Naive B cell (primary cell): ENCODE data around the gene TNRC6A. TPM values are rescaled to one million over a fixed set of nuclear protein-coding genes. Genes with fewer than 3 reads are reported as not detected.

ENCODE experiments used
- ATAC-seq, 2 donors: fragments of 150-1000 bp; cut with Tn5 transposase; 2 replicates each; pipeline ENCODE4 v1.10.0; 2021; ENCODE audit warnings: low read depth in 2 of 2, mild to moderate bottlenecking in 2 of 2, moderate library complexity in 2 of 2
- DNase-seq: peaks from one replicate; pipeline ENCODE4 v3.0.0; 2022
- H3K27ac Mint-ChIP-seq, 6 donors: one replicate each; pipeline ENCODE4 v1.8.0; 2020 to 2022; ENCODE audit warnings: mild to moderate bottlenecking in 6 of 6, mixed read lengths in 6 of 6, moderate library complexity in 5 of 6, inconsistent platforms in 2 of 6
- H3K27me3 Mint-ChIP-seq, 3 donors: one replicate each; pipeline ENCODE4 v1.8.0; 2021 to 2022; ENCODE audit warnings: mixed read lengths in 3 of 3, mild to moderate bottlenecking in 1 of 3
- H3K36me3 Mint-ChIP-seq, 2 donors: one replicate each; pipeline ENCODE4 v1.8.0; 2020 to 2022; ENCODE audit warnings: mixed read lengths in 2 of 2, inconsistent platforms in 1 of 2, mild to moderate bottlenecking in 1 of 2
- H3K4me1 Mint-ChIP-seq, 3 donors: one replicate each; pipeline ENCODE4 v1.8.0; 2020 to 2022; ENCODE audit warnings: mixed read lengths in 3 of 3, inconsistent platforms in 1 of 3, mild to moderate bottlenecking in 1 of 3, moderate library complexity in 1 of 3
- H3K4me3 Mint-ChIP-seq, 8 donors: one replicate each; pipeline ENCODE4 v1.8.0; 2020 to 2022; ENCODE audit warnings: mild to moderate bottlenecking in 8 of 8, mixed read lengths in 8 of 8, moderate library complexity in 8 of 8, inconsistent platforms in 2 of 8
- H3K9me3 Mint-ChIP-seq, 7 donors: one replicate each; pipeline ENCODE4 v1.8.0; 2020 to 2022; ENCODE audit warnings: mixed read lengths in 7 of 7, mild to moderate bottlenecking in 5 of 7, inconsistent platforms in 2 of 7, moderate library complexity in 1 of 7
- polyA plus RNA-seq, 6 donors: library from polyadenylated mRNA; unstranded; fragments of 300-500 nt; fragmentation: Illumina TruSeq; gene quantifications; one replicate each; pipeline ENCODE4 v1.2.3, GENCODE V29; 2021; ENCODE audit warnings: low read depth in 6 of 6

Gene TNRC6A
- 10 to 100 TPM in 4 of 6 donors, 1 to 10 TPM in 2; 1.9 to 23.1 (median 13.1) TPM for polyA plus RNA-seq

DNA sequence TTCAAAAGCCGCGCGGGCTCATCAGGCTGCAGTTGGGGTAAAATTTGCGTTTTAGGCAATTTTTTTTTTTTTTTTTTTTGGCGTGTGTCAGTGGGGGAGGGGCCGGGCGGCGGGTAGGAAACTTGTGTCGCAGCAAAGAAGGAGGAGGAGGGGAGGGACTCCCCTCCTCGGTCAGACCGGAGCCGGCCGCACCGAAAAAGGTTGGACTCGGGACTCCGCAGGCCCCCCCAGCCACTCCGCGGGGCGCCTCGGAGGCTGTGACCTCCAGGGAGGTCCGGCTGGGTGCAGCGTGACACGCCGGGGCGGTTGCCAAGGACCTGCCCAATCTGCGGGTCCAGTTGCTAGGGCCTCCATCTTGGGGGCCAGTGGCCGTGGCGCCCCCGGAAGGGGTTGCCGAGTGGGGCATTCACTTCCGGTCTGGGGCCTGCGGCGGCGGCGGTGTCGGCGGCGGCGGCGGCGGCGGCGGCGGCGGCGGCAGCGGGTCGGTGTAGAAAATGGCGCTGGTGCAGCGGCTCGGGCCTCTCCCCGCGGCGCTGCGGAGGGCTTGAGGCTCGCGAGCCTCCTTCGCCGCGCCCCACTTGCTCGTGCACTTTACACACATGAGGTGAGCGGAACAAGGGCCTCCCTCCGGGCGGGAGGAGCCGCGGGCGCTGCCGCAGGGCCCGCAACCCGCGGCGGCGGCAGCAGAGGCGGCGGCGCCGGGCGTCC, at the start of gene TNRC6A:
Gene TNRC6A, plus strand, starts transcription at position 409 of the 708 bp plus-strand sequence. Its CDS starts 191 bp downstream, at position 600.
- Mint-ChIP-seq H3K4me1 (peaks cover 39 to 48% (median 44%) of the 10 kb centered on the region in 3 donors), H3K36me3 (peaks cover 0 to 7% of the 10 kb centered on the region in 2 donors), H3K27ac (peak within 1 kb of the TSS; percentile 95 to 99 (median 98)), H3K9me3 (no peaks in the 10 kb centered on the region), H3K27me3 (no peaks in the 10 kb centered on the region), H3K4me3 (peak within 1 kb of the TSS; percentile 92 to 99 (median 98))
- DNase-seq (peak; percentile 92), ATAC-seq (peak; percentile 79 to 86)

- Mint-ChIP-seq H3K9me3 (peaks cover 0 to 3% (median 0%) of the 10 kb centered on the region in 7 donors), H3K27me3 (peaks cover 16 to 32% (median 26%) of the 10 kb centered on the region in 3 donors), H3K27ac (no peak overlapping the region), H3K36me3 (no peaks in the 10 kb centered on the region), H3K4me1 (no peaks in the 10 kb centered on the region), H3K4me3 (no peak overlapping the region)
- DNase-seq (no peak), ATAC-seq (no peak)
Measured at GRCh38 chr16:24681793-24682192, 47.7 kb upstream of the TNRC6A start.

- H3K4me1 Mint-ChIP-seq: no peaks in the 10 kb centered on the region
- peaks cover 17 to 27% (median 20%) of the 10 kb centered on the region in 3 donors for H3K27me3 Mint-ChIP-seq
- H3K27ac Mint-ChIP-seq: no peak overlapping the region
- H3K36me3 Mint-ChIP-seq: no peaks in the 10 kb centered on the region
- no peak for DNase-seq
- peaks cover 0 to 2% (median 0%) of the 10 kb centered on the region in 7 donors for H3K9me3 Mint-ChIP-seq
- H3K4me3 Mint-ChIP-seq: no peak overlapping the region
- ATAC-seq: no peak
Measured at GRCh38 chr16:24683250-24683649, 46.2 kb upstream of the TNRC6A start.

GRCh38 chr16:24683847-24684493, 45.5 kb upstream of the TNRC6A start:
- H3K36me3 Mint-ChIP-seq: no peaks in the 10 kb centered on the region
- no peaks in the 10 kb centered on the region for H3K4me1 Mint-ChIP-seq
- H3K27ac Mint-ChIP-seq: no peak overlapping the region
- ATAC-seq (no peak), DNase-seq (no peak)
- H3K9me3 Mint-ChIP-seq: peaks cover 0 to 2% (median 0%) of the 10 kb centered on the region in 7 donors
- peaks cover 21 to 31% (median 24%) of the 10 kb centered on the region in 3 donors for H3K27me3 Mint-ChIP-seq
- H3K4me3 Mint-ChIP-seq: no peak overlapping the region

DNA sequence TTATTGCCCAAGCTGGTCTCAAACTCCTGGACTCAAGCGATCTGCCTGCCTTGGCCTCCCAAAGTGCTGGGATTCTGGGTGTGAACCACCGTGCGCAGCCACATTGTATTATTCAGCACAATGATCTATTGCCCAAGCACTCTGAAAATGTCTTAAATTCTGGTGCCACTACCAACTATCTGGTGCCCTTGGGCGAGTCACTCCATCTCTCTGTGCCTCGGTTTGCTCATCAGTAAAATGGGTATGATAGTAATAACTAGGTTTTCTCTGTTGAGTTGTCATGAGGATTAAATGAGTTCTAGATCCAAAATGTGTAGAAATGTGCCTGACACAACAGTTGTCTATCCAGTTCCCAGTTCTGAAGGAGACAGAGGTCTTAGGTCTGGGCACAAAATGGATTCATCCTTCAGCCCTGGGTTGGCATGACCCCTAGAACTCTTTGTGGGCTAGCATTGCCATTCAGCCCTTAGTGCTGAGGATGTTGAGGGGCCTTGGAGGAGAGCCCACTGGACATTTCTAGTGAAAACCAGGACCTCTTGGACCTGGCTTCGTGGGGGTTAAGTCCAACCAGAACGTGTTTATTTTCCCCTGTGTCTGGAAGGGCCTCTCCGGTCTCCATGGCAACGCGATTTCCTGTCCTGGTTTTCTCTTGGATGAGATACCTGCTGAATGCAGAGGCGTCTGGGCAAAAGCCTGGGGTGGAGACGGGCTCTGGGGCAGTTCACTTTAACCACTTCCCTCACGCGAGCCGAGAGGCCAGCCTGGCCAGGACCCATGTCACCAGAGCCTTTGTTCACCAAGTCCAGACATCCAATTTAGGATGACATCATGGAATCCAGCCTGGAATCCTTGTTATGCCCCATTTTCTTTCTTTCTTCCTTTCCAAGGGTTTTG, 43.7 kb upstream of the TNRC6A start:
- Mint-ChIP-seq H3K4me3 (no peak overlapping the region), H3K4me1 (no peaks in the 10 kb centered on the region), H3K36me3 (no peaks in the 10 kb centered on the region), H3K27me3 (peaks cover 21 to 36% (median 25%) of the 10 kb centered on the region in 3 donors), H3K9me3 (peaks cover 0 to 2% (median 0%) of the 10 kb centered on the region in 7 donors), H3K27ac (peak overlapping the region in 1 of 6 donors; percentile 82)
- ATAC-seq (no peak), DNase-seq (no peak)

GRCh38 chr16:24686678-24687077, 42.8 kb upstream of the TNRC6A start:
- H3K27me3 Mint-ChIP-seq: peaks cover 25 to 34% (median 26%) of the 10 kb centered on the region in 3 donors
- no peaks in the 10 kb centered on the region for H3K36me3 Mint-ChIP-seq
- ATAC-seq (no peak), DNase-seq (no peak)
- no peak overlapping the region for H3K4me3 Mint-ChIP-seq
- no peaks in the 10 kb centered on the region for H3K4me1 Mint-ChIP-seq
- no peak overlapping the region for H3K27ac Mint-ChIP-seq
- peaks cover 0 to 2% (median 0%) of the 10 kb centered on the region in 7 donors for H3K9me3 Mint-ChIP-seq

DNA sequence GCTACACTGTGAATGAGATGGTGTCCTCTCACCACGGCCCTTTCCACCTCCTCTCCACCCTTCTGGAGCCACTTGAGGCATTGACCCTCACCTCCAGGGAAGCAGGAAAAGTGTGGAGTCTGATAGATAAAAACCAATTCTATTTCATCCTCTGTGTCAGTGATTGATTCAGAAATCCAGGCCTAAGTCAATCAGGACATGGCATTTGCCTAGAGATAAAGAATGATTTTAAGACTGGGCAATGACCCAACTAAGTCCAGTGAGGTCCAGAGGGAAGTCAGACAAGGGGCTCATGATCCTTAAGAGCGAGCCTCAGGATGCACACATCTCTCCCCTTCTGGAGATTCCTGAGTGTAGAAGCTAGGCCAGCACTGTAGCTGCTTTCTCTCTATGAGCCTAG, 41.1 kb upstream of the TNRC6A start:
- peaks cover 22 to 29% (median 26%) of the 10 kb centered on the region in 3 donors for H3K27me3 Mint-ChIP-seq
- no peak for ATAC-seq
- H3K36me3 Mint-ChIP-seq: no peaks in the 10 kb centered on the region

DNA sequence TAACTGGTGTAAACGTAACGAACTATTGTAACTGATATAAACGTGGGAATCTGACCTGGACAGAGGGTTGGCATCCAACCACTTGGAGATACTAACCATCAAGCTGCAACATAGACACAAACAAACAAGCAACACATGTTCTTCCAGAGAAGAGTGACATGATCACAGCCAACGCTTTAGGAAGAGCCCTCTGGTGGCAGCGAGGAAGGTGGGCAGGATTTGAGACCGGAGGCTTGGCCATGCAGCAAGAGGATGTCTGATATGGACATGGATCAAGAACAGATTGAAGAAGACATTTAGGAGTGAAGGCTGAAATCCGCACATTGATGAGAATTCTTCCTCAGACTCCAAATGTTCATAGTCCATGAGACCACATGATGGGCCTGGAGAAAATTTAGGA, 40.3 kb upstream of the TNRC6A start:
- no peak for ATAC-seq
- Mint-ChIP-seq H3K27ac (no peak overlapping the region), H3K9me3 (peaks cover 0 to 2% (median 0%) of the 10 kb centered on the region in 7 donors), H3K36me3 (no peaks in the 10 kb centered on the region), H3K4me1 (no peaks in the 10 kb centered on the region), H3K4me3 (no peak overlapping the region), H3K27me3 (peaks cover 22 to 29% (median 28%) of the 10 kb centered on the region in 3 donors)
- no peak for DNase-seq

More for the DNA sequence above, 41.1 kb upstream of the TNRC6A start:
- DNase-seq: no peak
- Mint-ChIP-seq H3K27ac (no peak overlapping the region), H3K4me1 (no peaks in the 10 kb centered on the region), H3K9me3 (peaks cover 0 to 2% (median 0%) of the 10 kb centered on the region in 7 donors), H3K4me3 (no peak overlapping the region)

DNA sequence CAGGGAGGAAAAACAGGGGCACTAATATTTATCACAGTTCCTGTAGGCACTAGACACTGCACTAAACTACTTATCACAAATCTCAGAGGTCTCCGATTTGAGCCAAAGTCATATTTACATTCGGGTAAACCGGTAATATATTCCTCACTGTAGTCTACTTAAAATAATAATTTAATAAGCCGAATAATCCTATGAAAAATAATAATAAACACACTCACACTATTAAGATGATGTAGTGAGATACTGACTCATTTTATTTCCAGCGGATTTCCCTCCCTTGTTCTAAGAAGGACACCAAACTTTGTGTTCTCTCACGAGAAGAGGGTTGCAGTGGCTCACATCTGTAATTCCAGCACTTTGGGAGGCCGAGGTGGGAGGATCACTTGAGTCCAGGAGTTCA, 36.6 kb upstream of the TNRC6A start:
- DNase-seq (no peak), ATAC-seq (no peak)
- H3K36me3 Mint-ChIP-seq: no peaks in the 10 kb centered on the region
- peaks cover 0 to 4% (median 0%) of the 10 kb centered on the region in 7 donors for H3K9me3 Mint-ChIP-seq
- peak overlapping the region in 1 of 6 donors; percentile 41 for H3K27ac Mint-ChIP-seq
- H3K4me3 Mint-ChIP-seq: no peak overlapping the region
- H3K4me1 Mint-ChIP-seq: no peaks in the 10 kb centered on the region
- H3K27me3 Mint-ChIP-seq: peaks cover 10 to 20% (median 14%) of the 10 kb centered on the region in 3 donors

GRCh38 chr16:24694931-24695330, 34.5 kb upstream of the TNRC6A start:
- no peak for ATAC-seq
- no peaks in the 10 kb centered on the region for H3K4me1 Mint-ChIP-seq
- peaks cover 0 to 4% (median 0%) of the 10 kb centered on the region in 7 donors for H3K9me3 Mint-ChIP-seq
- H3K27ac Mint-ChIP-seq: no peak overlapping the region
- peaks cover 8 to 27% (median 13%) of the 10 kb centered on the region in 3 donors for H3K27me3 Mint-ChIP-seq
- H3K4me3 Mint-ChIP-seq: no peak overlapping the region
- H3K36me3 Mint-ChIP-seq: no peaks in the 10 kb centered on the region
- DNase-seq: no peak

- ATAC-seq: no peak
- H3K27ac Mint-ChIP-seq: no peak overlapping the region
- no peak overlapping the region for H3K4me3 Mint-ChIP-seq
Measured at GRCh38 chr16:24696699-24697098, 32.8 kb upstream of the TNRC6A start.

GRCh38 chr16:24698308-24698707, 31.1 kb upstream of the TNRC6A start:
- DNase-seq (no peak), ATAC-seq (no peak)
- Mint-ChIP-seq H3K4me1 (no peaks in the 10 kb centered on the region), H3K27ac (no peak overlapping the region), H3K4me3 (no peak overlapping the region), H3K27me3 (peaks cover 17 to 38% (median 24%) of the 10 kb centered on the region in 3 donors), H3K36me3 (no peaks in the 10 kb centered on the region), H3K9me3 (peaks cover 0 to 4% (median 0%) of the 10 kb centered on the region in 7 donors)

More at GRCh38 chr16:24696699-24697098, 32.8 kb upstream of the TNRC6A start:
- no peak for DNase-seq
- no peaks in the 10 kb centered on the region for H3K36me3 Mint-ChIP-seq
- peaks cover 0 to 4% (median 0%) of the 10 kb centered on the region in 7 donors for H3K9me3 Mint-ChIP-seq
- no peaks in the 10 kb centered on the region for H3K4me1 Mint-ChIP-seq
- H3K27me3 Mint-ChIP-seq: peaks cover 12 to 32% (median 15%) of the 10 kb centered on the region in 3 donors
